ENCODE measurements around the gene OSCP1. TPM values are rescaled to one million over a fixed set of nuclear protein-coding genes. Genes with fewer than 3 reads are reported as not detected.
A peak's percentile ranks its signal among the peaks of the same experiment; 100 is the strongest.

The OSCP1 gene
- total RNA-seq, 6 experiments from 2014 or later: 6.0 to 11.0 (median 7.2) TPM

- Mint-ChIP-seq H3K4me3 (no peak overlapping the region), H3K27ac (no peak overlapping the region)
Observed at GRCh38 chr1:36440044-36440443, 10.2 kb downstream of the OSCP1 start.

GRCh38 chr1:36438715-36439114, 11.5 kb downstream of the OSCP1 start:
- Mint-ChIP-seq H3K4me1 (ENCODE audit: low read depth) (peaks cover 9% of the 10 kb centered on the region), H3K36me3 (ENCODE audit: low read depth) (no peaks in the 10 kb centered on the region), H3K27ac (no peak overlapping the region), H3K27me3 (ENCODE audit: insufficient read depth) (peaks cover 2% of the 10 kb centered on the region; the same call in 1 of the 2 replicates), H3K9me3 (no peaks in the 10 kb centered on the region), H3K4me3 (no peak overlapping the region)
- TF ChIP-seq CTCF (IDR thresholded peaks at IDR 0.05): no peak
- DNase-seq: no peak

More at GRCh38 chr1:36440044-36440443, 10.2 kb downstream of the OSCP1 start:
- no peak for TF ChIP-seq CTCF (IDR thresholded peaks at IDR 0.05)
- no peaks in the 10 kb centered on the region for H3K36me3 Mint-ChIP-seq (ENCODE audit: low read depth)
- peaks cover 9% of the 10 kb centered on the region for H3K4me1 Mint-ChIP-seq (ENCODE audit: low read depth)
- DNase-seq: no peak
- H3K27me3 Mint-ChIP-seq (ENCODE audit: insufficient read depth): peaks cover 2% of the 10 kb centered on the region; the same call in 1 of the 2 replicates
- H3K9me3 Mint-ChIP-seq: no peaks in the 10 kb centered on the region

- H3K9me3 Mint-ChIP-seq: no peaks in the 10 kb centered on the region
- DNase-seq: peak; percentile 6
- TF ChIP-seq CTCF (IDR thresholded peaks at IDR 0.05): no peak
- no peak overlapping the region for H3K4me3 Mint-ChIP-seq
- H3K27ac Mint-ChIP-seq: no peak overlapping the region
- 0 out of 2 replicates have a peak, but pooled peaks cover under 1% of the 10 kb centered on the region for H3K36me3 Mint-ChIP-seq (ENCODE audit: low read depth)
- H3K27me3 Mint-ChIP-seq (ENCODE audit: insufficient read depth): 0 out of 2 replicates have a peak, but pooled peaks cover 2% of the 10 kb centered on the region
- peaks cover 9% of the 10 kb centered on the region for H3K4me1 Mint-ChIP-seq (ENCODE audit: low read depth)
Observed at GRCh38 chr1:36436821-36437220, 13.4 kb downstream of the OSCP1 start.

GRCh38 chr1:36433102-36433501, 17.1 kb downstream of the OSCP1 start:
- Mint-ChIP-seq H3K27me3 (ENCODE audit: insufficient read depth) (no peaks in the 10 kb centered on the region; the same call in 1 of the 2 replicates), H3K9me3 (no peaks in the 10 kb centered on the region), H3K4me3 (no peak overlapping the region), H3K36me3 (ENCODE audit: low read depth) (peaks cover 11% of the 10 kb centered on the region; the same call in 1 of the 2 replicates), H3K27ac (no peak overlapping the region), H3K4me1 (ENCODE audit: low read depth) (peaks cover 9% of the 10 kb centered on the region)
- DNase-seq: no peak
- no peak for TF ChIP-seq CTCF (IDR thresholded peaks at IDR 0.05)

- no peaks in the 10 kb centered on the region for H3K9me3 Mint-ChIP-seq
- DNase-seq: no peak
- peaks cover 11% of the 10 kb centered on the region; the same call in 1 of the 2 replicates for H3K36me3 Mint-ChIP-seq (ENCODE audit: low read depth)
- H3K27ac Mint-ChIP-seq: no peak overlapping the region
- peaks cover 9% of the 10 kb centered on the region for H3K4me1 Mint-ChIP-seq (ENCODE audit: low read depth)
- H3K4me3 Mint-ChIP-seq: no peak overlapping the region
- no peak for TF ChIP-seq CTCF (IDR thresholded peaks at IDR 0.05)
- H3K27me3 Mint-ChIP-seq (ENCODE audit: insufficient read depth): no peaks in the 10 kb centered on the region; the same call in 1 of the 2 replicates
Observed at GRCh38 chr1:36432616-36433015, 17.6 kb downstream of the OSCP1 start.

All from HFFc6 (cell line).